Measurements from ENCODE around the gene PABPC1L.

- TF ChIP-seq, protein P1, sequence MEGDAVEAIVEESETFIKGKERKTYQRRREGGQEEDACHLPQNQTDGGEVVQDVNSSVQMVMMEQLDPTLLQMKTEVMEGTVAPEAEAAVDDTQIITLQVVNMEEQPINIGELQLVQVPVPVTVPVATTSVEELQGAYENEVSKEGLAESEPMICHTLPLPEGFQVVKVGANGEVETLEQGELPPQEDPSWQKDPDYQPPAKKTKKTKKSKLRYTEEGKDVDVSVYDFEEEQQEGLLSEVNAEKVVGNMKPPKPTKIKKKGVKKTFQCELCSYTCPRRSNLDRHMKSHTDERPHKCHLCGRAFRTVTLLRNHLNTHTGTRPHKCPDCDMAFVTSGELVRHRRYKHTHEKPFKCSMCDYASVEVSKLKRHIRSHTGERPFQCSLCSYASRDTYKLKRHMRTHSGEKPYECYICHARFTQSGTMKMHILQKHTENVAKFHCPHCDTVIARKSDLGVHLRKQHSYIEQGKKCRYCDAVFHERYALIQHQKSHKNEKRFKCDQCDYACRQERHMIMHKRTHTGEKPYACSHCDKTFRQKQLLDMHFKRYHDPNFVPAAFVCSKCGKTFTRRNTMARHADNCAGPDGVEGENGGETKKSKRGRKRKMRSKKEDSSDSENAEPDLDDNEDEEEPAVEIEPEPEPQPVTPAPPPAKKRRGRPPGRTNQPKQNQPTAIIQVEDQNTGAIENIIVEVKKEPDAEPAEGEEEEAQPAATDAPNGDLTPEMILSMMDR (IDR thresholded peaks at IDR 0.05), result no peak
- no peak for TF ChIP-seq EZH2 (IDR thresholded peaks at IDR 0.05; ENCODE audit: borderline replicate concordance, insufficient read depth, low read depth, low read length, poor library complexity, severe bottlenecking)
Measured at GRCh38 chr20:44979090-44979621, 69.3 kb downstream of the PABPC1L start.
